ENCODE data around the gene C1orf115.
"Not testable (repeated sequence)": the region's sequence is repeated elsewhere in the genome, so short reads cannot be mapped to it uniquely, and the experiment has no call there.

Gene C1orf115, protein sequence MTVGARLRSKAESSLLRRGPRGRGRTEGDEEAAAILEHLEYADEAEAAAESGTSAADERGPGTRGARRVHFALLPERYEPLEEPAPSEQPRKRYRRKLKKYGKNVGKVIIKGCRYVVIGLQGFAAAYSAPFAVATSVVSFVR

DNA sequence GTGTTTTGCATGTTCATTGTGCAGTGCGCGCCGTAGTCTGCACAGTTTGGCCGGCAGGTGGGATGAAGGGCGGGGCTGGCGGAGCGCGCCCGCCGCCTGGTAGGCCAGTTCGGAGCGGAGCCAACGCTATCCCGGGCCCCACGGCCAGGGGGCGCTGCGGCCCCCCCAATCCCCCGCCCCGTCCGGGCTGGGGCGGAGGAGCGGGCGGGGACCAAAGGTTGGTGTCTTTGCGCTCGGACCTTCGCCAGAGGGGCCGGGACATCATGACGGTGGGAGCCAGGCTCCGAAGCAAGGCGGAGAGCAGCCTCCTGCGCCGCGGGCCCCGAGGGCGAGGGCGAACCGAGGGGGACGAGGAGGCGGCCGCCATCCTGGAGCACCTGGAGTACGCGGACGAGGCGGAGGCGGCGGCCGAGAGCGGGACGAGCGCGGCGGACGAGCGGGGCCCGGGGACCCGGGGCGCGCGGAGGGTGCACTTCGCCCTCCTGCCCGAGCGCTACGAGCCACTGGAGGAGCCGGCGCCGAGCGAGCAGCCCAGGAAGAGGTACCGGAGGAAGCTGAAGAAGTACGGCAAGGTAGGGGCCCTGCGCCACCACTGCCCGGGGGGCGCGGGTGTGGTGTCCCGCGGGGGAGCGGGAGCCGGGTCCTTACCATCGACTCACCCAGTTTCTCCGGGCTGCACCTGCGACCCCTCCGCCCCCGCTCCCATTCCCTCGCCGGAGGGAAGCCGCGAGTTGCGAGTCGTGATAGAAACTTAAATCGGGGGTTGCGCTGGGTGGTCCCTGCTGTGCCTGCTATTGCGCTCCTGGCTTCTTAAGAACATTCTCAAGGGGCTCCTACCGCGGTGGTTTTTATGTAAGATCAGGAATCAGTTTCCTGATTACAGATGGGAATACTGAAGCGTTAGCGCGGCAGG lies at the start of gene C1orf115:
Gene C1orf115, plus strand, starts transcription at position 224 of the 913 bp plus-strand sequence. Its CDS starts 40 bp downstream, at position 264.
- DNase-seq, result peak; percentile 74

DNA sequence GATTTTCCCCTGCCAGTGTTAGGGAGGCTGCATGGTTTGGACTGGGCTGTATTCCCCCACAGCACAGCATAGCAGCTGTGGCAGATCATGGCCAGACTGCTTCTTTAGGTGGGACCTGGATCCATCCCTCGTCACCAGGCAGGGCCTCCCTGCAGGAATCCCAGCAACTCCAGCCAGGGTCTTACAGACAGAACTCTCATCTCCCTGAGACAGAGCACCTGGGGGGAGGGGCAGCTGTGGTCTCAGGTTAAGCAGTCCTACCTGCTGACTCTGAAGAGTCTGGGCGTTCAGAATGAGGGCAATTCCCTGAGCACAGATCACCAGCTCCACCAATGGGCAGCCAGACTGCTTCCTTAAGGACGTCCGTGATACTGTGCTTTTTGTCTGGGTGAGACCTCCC lies 47.9 kb upstream of the C1orf115 start:
- DNase-seq, result no peak

DNA sequence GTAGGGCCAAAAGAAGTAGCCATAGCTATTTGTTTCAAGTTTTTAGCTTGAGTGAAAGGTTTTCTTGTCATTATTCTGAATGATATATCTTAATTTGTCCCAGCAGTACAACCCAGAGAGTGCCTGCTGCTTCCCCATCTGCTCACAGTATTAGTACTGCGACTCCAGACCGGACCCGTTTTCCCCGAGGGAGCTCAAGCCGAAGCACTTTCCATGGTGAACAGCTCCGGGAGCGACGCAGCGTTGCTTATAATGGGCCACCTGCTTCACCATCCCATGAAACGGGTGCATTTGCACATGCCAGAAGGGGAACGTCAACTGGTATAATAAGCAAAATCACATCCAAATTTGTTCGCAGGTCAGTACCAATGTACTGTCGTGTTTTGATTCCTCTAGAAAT lies 37.2 kb upstream of the C1orf115 start:
- DNase-seq, result no peak

DNA sequence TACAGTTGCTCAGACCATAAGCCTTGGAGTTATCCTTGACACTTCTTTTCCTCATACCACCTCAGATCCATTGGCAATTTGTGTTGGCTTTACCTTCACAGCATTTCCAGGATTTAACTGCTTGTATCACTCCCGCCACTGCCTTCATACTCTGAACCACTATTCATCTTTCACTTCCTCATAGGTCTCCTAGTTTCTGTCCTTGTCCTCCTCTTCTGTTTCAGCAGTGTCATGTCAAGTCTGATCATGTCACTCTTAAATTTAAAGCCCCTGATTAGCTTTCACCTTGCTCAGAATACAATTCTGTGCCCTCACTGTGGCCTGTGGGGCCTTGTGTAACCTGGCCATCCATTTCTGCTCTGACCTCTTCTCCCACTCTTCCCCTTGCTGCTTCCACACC lies 34.7 kb upstream of the C1orf115 start:
- DNase-seq, result no peak

DNA sequence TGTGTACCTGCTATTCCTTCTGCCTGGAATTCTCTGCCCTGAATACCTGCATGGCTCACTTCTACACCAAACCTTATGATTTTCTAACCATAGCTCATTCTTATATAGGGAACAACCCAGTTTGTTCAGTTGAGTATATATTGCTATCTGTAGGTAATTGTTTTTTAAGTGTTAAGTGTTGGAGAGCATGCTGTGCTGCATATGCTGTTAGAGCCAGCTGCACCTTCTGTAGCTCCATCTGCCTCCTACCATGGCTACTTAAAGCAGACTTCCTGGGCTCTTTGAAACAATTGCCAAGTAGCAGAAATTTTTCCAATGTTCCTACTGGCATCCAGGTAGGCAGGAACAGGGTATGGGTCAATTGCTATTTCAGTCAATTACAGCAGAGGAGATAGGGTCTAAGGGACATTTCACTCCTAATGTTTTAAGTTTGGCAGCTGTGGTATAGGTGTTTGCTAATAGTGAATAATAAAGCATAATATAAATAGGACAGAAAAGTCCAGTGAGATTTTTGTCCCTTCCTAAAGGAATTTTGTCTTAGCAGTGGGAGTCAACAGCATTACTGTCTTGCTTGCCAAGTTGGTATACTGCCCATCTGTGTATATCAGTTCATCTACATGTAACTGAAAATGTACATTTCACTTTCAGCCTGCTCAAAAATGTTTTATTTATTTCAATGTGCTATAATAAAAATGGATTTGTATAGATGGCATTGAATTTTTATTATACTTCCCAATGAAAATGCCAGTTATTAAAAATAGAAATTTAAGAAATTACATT lies 34.0 kb upstream of the C1orf115 start:
- DNase-seq, result no peak

DNA sequence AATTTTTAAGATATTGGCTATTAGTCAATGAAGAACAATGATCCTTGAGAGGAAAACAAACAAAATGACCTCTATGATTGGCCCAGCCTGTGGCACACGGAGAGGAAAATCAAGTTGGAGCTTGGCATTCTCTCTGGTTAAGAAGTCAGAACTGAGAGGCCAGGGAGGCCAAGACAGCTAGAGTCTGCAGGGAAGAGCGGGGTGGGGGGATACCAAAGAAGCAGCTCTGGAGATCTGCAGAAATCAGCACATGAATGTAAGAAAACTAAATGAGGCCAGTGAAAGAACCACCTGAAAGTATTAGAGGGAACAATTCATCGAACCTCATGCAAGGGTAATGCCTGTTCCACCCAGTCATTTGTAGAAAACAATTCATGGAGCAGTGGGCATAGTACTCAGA lies 23.8 kb upstream of the C1orf115 start:
- DNase-seq, result no peak

DNA sequence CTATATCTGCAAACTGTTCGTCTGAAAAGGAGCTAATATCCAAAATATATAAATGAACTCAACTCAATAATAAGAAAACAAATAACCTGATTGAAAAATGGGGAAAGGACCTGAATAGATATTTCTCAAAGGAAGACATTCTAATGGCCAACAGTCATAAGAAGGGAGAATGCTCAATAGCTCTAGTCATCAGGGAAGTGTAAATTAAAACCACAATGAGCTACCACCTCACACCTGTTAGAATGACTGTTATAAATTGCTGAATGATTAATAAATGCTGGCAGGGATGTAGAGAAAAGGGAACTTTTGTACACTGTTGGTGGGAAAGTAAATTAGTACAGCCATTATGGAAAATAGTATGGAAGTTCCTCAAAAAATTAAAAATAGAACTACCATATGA lies 21.2 kb upstream of the C1orf115 start:
- no peak for DNase-seq

DNA sequence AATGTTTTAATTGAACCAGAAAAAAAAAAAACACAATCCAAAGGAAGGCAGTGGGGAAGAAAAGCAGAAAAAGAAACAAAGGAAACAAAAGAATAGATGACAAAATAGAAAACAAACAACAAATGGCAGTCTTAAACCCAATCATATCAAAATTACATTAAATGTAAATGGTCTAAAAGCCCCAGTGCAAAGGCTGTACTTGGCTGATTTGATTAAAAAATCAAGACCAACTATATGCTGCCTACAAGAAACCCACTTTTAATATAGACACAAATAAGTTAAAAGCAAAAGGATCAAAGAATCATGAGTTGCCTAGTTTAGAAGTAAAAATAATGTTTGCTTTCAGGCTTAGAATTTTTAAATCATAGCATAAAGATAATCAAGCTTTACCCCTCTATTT lies 19.8 kb upstream of the C1orf115 start:
- no peak for DNase-seq

DNA sequence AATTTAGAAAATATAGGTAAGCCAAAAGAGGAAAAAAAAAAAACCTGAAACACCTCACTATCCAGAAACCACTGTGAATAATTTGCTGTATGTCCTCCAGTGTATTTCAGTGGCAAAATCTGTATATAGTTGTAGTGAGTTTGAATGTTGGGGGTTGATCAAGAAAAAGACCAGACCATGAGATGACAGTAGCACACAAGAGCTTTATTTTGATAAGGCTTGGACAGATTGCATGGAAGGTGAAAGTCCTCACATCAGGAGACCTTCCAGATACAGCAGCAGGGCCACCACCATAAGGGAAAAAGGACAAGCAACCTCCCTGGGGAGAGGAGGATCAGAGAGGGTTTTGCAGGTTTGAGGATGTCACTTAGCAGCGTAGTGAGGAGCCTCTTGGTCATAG lies 16.2 kb upstream of the C1orf115 start:
- DNase-seq, result no peak

DNA sequence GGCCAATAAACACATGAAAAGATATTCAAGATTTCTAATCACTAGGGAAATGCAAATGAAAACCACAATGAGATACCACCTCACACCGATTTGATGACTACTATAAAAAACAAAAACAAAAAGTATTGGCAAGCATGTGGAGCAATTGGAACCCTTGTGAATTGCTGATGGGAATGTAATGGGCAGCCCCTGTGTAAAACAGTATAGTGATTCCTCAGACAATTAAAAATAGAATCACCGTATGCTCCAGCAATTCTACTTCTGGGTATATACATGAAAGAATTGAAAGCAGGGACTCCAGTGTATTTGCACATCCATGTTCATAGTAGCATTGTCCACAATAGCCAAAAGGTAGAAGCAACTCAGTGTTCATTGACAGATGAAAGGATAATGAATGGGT lies 12.9 kb upstream of the C1orf115 start:
- DNase-seq, result no peak

DNA sequence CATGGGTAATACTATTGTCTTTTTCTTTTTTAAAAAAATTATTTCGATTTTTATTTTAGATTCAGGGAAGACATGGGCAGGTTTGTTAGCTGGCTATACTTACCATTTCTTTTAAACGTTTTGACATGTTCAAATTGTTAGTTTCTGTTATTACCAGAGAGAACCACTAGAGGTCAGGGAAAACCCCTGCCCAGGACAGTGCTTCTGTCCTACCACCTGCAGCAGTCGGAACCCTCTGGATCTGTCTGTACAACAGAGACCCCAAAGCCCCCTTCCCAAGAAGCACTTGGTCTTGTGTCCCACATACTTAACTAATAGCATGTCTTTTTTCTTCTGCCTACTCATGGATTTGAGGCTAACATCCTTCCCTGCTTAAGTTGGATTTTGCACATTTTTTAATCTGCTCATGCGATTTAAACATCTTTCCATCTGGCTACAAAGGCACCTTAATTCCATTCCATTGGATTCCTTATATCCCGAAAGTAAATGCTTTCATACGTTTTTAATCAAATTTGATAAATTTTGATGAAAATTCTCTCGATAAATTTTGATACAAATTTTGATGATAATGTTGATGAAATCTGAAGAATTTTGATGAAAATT lies 10.0 kb upstream of the C1orf115 start:
- DNase-seq, result no peak

DNA sequence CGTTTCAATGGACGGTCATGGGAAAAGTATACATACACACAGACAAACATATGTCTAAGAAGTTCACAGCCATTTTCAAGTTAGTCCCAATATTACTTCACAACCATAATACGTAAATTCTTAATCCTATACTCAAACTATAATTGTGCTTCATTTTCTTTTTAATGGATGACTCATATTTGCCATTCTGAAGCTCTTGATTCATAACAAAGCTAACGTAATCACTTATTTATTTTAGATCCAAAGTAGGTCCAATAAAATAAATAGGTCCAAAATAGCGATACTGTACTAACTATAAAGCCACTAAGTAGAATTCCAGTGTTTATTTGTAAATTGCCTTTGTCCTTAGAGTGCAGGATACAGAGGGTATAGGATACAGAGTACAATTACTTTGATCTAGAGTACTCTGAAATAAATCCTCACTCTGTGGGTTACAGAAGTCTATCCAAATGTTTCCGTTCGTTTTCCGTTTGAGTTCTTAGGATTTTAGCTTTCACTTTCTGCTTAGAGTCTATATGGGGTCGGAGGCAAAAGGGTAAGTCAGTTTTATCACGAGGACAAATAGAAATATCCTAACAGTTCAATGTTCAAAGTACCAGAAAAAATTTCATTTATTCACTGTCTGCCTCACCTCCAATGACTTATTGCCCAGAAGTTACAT lies 8.8 kb upstream of the C1orf115 start:
- DNase-seq, result no peak

DNA sequence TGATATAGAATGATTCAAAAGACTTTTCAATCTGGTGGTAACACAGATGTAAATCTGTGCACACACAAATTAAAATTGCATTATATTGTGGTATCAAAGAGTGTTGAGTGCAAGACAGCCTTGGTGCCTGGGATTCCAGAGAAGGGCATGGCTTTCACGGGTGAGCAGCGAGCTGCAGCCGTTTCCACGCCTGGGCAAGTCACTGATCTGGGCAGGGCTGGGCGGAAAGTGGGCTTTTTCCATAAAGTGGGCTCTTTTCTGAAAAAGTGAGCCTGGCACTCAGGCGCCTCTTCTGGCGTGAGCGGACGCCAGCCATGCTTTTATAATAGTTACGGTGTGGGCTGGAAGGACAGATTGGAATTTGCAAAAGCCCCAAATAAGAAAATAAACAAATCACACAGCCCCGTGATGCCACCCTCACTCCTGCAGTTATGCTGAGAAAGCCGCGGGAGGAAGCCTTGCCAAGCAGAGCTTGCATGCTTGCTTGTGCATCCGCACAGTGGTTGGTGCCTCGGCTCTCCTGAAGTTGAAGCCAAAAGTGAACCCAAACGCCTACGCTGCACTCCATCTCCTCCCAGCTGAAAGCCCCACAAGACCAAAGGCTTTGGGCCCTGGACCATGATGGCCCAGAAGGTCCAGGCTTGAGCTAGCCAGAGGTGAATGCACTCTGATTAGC lies 7.1 kb upstream of the C1orf115 start:
- DNase-seq, result no peak

DNA sequence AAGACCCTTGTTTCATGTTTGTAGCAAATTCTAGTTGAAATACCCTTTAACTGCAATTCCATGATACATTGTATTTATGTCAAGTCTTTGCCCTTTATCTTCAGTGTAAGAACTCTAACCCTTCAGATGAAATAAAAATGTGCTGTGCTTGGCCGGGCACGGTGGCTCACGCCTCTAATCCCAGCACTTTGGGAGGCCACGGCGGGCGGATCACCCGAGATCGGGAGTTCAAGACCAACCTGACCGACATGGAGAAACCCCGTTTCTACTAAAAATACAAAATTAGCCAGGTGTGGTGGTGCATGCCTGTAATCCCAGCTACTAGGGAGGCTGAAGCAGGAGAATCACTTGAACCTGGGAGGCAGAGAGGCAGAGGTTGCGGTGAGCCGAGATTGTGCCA lies 6.4 kb upstream of the C1orf115 start:
- DNase-seq, result not testable (repeated sequence)

DNA sequence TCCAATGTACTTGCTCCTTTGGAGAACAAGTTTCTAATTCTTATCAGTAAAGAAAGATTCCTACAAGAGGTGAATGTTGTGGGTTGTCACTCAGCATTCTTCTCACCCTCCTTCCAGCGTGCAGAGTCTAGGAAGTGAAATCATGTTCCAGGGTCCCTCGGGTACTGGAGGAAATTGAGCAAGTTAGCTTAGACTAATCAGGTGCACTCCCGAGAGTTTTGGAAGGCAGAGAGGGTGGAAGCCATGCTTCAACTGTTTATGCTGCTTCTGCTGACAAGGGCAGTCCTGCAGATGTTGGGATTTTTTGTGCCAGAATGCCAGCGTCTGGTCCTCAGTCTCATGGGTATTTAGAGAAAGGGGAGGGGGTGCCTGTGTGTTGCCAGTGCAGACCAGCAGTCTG lies 5.3 kb upstream of the C1orf115 start:
- no peak for DNase-seq

DNA sequence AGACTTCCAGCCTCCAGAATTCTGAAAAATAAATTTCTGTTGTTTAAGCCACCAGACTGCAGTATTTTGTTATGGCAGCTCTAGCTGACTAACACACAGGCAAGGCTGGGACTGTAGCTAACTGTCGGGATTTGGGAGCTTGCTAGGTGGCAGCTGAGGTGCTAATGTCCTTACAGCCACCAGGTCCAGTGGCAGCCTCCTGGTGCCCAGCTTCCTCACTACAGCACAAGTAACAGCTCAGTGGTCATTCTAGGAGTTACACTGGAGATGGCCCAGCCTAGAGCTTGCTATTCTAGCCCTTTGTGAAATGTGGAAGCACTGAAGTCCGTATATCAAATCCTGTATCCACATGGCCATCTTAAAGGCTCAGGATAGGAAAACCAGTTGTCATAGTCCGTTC lies 4.3 kb upstream of the C1orf115 start:
- no peak for DNase-seq

DNA sequence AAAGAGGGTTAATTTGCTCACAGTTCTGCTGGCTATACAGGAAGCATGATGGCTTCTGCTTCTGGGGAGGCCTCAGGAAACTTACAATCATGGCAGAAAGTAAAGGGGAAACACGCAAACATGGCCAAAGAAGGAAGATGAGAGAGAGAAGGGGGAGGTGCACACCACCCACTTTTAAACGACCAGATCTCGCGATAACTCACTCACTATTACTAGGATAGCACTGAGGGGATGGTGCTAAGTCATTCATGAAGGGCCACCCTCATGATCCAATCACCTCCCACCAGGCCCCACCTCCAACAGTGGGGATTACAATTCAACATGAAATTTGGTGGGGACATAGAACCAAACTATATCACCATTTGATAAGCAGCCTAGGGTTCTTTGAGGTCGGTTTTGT lies 2.4 kb upstream of the C1orf115 start:
- DNase-seq, result no peak

DNA sequence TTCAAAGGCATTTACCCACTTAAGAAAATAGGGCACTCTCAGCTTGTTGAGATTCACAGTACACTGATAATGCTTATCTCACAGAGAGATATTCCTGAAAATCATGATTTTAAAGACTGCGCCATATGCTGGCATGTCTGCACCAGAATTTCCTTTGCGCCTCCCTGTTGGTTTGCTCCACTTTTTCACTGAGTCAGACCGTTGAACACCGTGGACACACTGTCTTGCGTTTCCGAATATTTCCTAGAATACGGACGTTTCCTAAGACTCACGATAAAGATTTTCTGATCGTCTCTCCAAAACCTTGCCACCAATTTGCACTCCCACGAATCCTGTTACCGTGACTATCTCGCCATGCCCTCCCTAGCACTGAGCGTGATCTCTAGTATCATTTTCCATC lies 497 bp upstream of the C1orf115 start:
- no peak for DNase-seq

DNA sequence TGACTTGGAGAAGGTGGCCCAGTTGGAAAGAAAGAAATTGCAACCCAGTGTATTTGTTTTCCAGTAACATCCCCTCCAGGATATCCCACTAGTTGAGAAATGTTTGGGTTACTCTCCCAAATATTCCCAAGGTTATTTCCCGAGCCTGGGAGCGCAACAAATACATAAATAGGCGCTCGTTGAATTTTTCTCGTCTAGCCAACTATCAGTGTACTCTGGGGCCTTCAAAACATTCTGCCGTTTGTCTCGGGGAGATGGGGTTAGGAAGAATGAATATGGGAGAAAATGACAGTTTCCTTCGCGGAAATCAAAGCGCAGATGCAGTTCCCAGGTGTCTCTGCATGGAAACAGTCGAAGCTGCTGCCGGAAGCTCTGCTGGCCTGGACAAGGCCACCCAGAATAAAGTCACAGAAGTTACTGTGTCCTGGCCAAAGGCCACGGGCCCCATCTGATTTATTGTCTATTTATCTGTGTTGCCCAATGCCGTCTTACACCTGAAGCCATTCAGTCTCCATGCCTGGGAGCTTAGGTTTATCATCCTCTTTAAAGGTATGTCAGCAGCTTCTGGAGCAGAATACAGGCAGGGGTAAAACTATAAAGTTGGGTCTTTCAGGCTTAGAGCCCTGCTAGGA lies 1.0 kb downstream of the C1orf115 start:
- no peak for DNase-seq

DNA sequence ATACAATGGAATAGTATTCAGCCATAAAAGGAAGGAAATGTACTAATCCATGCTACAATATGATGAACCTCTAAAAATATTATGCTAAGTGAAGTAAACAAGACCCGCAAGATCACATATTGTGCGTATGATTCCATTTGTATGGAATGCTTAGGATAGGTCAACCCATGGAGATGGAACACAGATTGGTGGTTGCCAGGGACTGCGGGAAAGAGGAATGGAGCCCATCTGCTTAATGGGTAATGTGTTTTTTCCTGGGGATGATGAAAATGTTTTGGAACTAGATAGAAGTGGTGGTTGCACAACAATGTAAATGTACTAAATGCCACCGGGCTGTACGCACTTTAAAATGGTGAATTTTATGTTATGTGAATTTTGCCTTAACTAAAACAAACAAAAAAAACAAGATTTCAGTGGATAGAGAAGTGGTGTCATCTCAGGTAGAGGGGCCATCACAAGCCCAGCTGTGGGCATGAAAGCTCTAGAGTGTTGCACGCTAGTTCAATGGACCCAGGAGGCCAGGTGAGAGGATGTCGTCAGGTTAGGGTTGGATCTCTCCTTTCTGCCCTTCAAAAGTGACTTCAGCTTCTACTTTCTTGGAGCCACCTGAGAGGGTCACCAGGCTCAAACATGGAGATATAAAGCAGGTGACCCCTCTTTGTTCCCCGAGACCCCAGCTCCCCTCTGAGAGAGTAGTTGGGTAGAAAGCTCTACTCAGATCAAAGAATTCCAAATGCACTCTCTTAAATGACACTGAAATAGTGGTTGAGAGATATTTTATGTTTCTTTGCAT lies 2.5 kb downstream of the C1orf115 start:
- no peak for DNase-seq

DNA sequence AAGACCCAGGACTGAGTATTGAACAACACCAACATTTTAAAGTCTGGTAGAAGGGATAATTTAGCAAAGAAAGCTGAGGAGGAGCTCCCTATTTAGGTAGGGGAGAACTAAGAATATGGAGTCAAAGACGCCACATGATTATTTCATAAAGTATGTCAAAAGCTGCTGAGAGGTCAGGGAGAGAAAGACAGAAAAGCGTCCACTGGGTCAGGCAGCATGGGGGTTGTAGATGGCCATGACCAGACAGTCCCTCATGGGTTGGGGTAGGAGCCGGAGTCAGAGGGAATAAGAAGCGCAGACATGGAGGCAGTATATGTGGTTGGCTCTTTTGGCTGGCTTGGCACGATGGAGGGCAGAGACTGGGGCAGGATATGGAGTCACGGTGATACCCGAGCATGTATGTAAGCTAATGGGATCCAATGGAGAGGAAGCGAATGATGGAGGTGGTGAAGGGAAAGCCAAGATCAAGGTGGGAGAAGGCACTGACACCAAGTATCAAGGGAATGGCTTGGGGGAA lies 4.8 kb downstream of the C1orf115 start:
- DNase-seq, result no peak

All from NCI-H1436 treated with DMSO at 0.1 percent for 48 hours (cell line).